Thyroid gland (tissue), 4 donors: ENCODE measurements around the gene METTL4.

Experiments used
- POLR2A ChIP-seq, 2 donors: fragments of 450-650 bp; IDR thresholded peaks; one replicate each; pipeline ENCODE4 v1.6.1; 2017; ENCODE audit warnings: antibody characterized with exemption in 2 of 2, mild to moderate bottlenecking in 2 of 2, moderate library complexity in 1 of 2
- TF ChIP-seq, protein P1 (sequence below), 6 experiments: fragments of 200-600 bp in 3 of 6; fragments of 450-650 bp in 3 of 6; sonication (generic) in 3 of 6; IDR thresholded peaks; one replicate each; pipeline ENCODE4 v1.5.1; 2016 to 2019; ENCODE audit warnings: antibody characterized with exemption in 6 of 6, mild to moderate bottlenecking in 2 of 6, inconsistent platforms in 1 of 6, moderate library complexity in 1 of 6

DNA sequence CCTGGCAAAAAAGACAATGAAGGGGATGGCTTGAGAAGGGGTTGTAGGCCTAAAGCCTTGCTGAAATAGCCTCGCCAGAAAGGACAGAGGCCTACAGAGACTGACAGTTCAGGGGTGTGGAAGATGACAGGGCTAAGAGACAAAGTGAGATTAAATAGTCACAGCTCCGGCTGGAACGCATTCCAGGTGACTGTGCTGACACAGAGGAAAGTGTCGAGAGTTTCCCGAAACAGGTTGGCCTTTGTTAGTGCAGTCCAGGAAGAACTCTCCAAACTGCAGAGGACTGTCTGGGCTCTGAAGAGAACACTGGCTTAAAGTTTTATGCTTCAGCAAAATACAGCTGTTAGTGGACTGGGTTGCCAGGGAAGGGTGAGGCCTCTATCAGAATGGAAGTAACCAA is 52.8 kb downstream of the METTL4 start:
- TF ChIP-seq, protein P1, sequence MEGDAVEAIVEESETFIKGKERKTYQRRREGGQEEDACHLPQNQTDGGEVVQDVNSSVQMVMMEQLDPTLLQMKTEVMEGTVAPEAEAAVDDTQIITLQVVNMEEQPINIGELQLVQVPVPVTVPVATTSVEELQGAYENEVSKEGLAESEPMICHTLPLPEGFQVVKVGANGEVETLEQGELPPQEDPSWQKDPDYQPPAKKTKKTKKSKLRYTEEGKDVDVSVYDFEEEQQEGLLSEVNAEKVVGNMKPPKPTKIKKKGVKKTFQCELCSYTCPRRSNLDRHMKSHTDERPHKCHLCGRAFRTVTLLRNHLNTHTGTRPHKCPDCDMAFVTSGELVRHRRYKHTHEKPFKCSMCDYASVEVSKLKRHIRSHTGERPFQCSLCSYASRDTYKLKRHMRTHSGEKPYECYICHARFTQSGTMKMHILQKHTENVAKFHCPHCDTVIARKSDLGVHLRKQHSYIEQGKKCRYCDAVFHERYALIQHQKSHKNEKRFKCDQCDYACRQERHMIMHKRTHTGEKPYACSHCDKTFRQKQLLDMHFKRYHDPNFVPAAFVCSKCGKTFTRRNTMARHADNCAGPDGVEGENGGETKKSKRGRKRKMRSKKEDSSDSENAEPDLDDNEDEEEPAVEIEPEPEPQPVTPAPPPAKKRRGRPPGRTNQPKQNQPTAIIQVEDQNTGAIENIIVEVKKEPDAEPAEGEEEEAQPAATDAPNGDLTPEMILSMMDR (IDR thresholded peaks at IDR 0.05): no peak
- TF ChIP-seq POLR2A (IDR thresholded peaks at IDR 0.05): no peak
